GM12878 (cell line): ENCODE results near the gene ACTN2. TPM values are rescaled to one million over a fixed set of nuclear protein-coding genes. Genes with fewer than 3 reads are reported as not detected.

ENCODE experiments used
- ATAC-seq: fragments of 200-7000 bp; cut with Tn5 transposase; 3 replicates; pipeline ENCODE4 v1.9.1; 2020; ENCODE audit warnings: mild to moderate bottlenecking, moderate library complexity
- BruUV-seq: library from RNA; stranded (reverse); fragments of 400-500 nt; replicated peaks from 2 replicates; lab custom pipeline; 2021; lab: Mats Ljungman, UMichigan
- CTCF ChIA-PET: fragments of 300-600 bp; sonication (Branson Sonifier 250); formaldehyde crosslinking; extraction: SDS; loops from one replicate; lab custom pipeline; 2021; ENCODE audit warnings: inconsistent platforms; lab: Yijun Ruan, JAX
- POLR2A ChIA-PET: fragments of 350-600 bp; formaldehyde crosslinking; extraction: SDS; loops from one replicate; lab custom pipeline; 2021; ENCODE audit warnings: inconsistent platforms; lab: Charles Lee
- RAD21 ChIA-PET: fragments of 300-600 bp; sonication (Branson Sonifier 250); formaldehyde crosslinking; loops from one replicate; lab custom pipeline; 2023; ENCODE audit warnings: antibody characterized with exemption; ENCODE audit not compliant: unreplicated experiment; lab: Charles Lee
- SMC1A ChIA-PET: fragments of 300-600 bp; sonication (Branson Sonifier 250); formaldehyde crosslinking; loops from one replicate; lab custom pipeline; 2023; ENCODE audit not compliant: unreplicated experiment, uncharacterized antibody; lab: Charles Lee
- DNase-seq: peaks from one replicate; pipeline ENCODE4 v3.0.0-alpha.2; 2011; ENCODE audit warnings: low read depth, low spot score
- FAIRE-seq: peaks from 3 replicates; lab custom pipeline; 2011; peaks lifted over from hg19 to GRCh38; lab: Jason Lieb, UNC
- H2AFZ ChIP-seq: 2 replicates; pipeline ENCODE4 v1.6.0; 2011; ENCODE audit warnings: low read depth, low read length, control low read depth; ENCODE audit not compliant: control insufficient read depth
- H3K27ac ChIP-seq: 2 replicates; pipeline ENCODE4 v1.5.1; 2011; ENCODE audit warnings: control low read depth; ENCODE audit not compliant: control insufficient read depth, insufficient read depth
- H3K27me3 ChIP-seq, 2 experiments: replicated peaks in 1 of 2; 2 replicates each; pipeline versions ENCODE4 v1.6.0 to v1.6.1; 2011; ENCODE audit warnings: low read length in 1 of 2; ENCODE audit not compliant: control insufficient read depth in 2 of 2, insufficient read depth in 2 of 2
- H3K36me3 ChIP-seq, 2 experiments: 2 replicates each; pipeline ENCODE4 v1.5.1; 2011; ENCODE audit warnings: low read length in 1 of 2; ENCODE audit not compliant: control insufficient read depth in 2 of 2, insufficient read depth in 2 of 2
- H3K4me1 ChIP-seq: 2 replicates; pipeline ENCODE4 v1.6.1; 2011; ENCODE audit warnings: mild to moderate bottlenecking, low read length, moderate library complexity, mixed read lengths; ENCODE audit not compliant: control insufficient read depth, insufficient read depth
- H3K4me2 ChIP-seq: 2 replicates; pipeline ENCODE4 v1.6.0; 2011; ENCODE audit warnings: control low read depth; ENCODE audit not compliant: control insufficient read depth, insufficient read depth
- H3K4me3 ChIP-seq: fragments of 200-600 bp; sonication (generic); 2 replicates; pipeline ENCODE4 v1.5.1; 2016
- H3K79me2 ChIP-seq: 2 replicates; pipeline ENCODE4 v1.6.0; 2011; ENCODE audit warnings: low read length; ENCODE audit not compliant: control insufficient read depth, insufficient read depth
- H3K9ac ChIP-seq: 2 replicates; pipeline ENCODE4 v1.8.0; 2011; ENCODE audit warnings: low read length, control low read depth, mixed read lengths; ENCODE audit not compliant: control insufficient read depth, insufficient read depth
- H3K9me3 ChIP-seq: replicated peaks from 3 replicates; pipeline ENCODE4 v1.5.1; 2011; ENCODE audit warnings: mild to moderate bottlenecking, low read length; ENCODE audit not compliant: control insufficient read depth, insufficient read depth
- H4K20me1 ChIP-seq: 2 replicates; pipeline ENCODE4 v1.6.0; 2011; ENCODE audit not compliant: control insufficient read depth, insufficient read depth
- ASH2L ChIP-seq: fragments of 300-600, 200-600 bp; sonication (generic); IDR thresholded peaks from 2 replicates; pipeline ENCODE4 v1.6.1; 2017; ENCODE audit warnings: low read depth, mild to moderate bottlenecking, borderline replicate concordance
- E2F8 ChIP-seq: fragments of 450-650 bp; IDR thresholded peaks from 2 replicates; pipeline ENCODE4 v1.6.1; 2018; ENCODE audit warnings: mild to moderate bottlenecking, low read depth, moderate library complexity; ENCODE audit not compliant: partially characterized antibody
- IKZF2 ChIP-seq, 2 experiments: fragments of 450-650 bp; IDR thresholded peaks; 2 replicates each; pipeline ENCODE4 v1.6.1; 2017; ENCODE audit warnings: mild to moderate bottlenecking in 2 of 2, moderate library complexity in 2 of 2
- RELA ChIP-seq: fragments of 450-650 bp; IDR thresholded peaks from 2 replicates; pipeline ENCODE4 v1.8.0; 2014; ENCODE audit warnings: borderline replicate concordance; ENCODE audit not compliant: partially characterized antibody
- SREBF1 ChIP-seq: IDR thresholded peaks from 2 replicates; pipeline ENCODE4 v1.6.1; 2012; ENCODE audit warnings: mild to moderate bottlenecking, low read length
- SUPT20H ChIP-seq: IDR thresholded peaks from 2 replicates; pipeline ENCODE4 v1.6.1; 2011; ENCODE audit warnings: low read depth, mild to moderate bottlenecking, low read length, moderate library complexity, borderline replicate concordance; ENCODE audit not compliant: control insufficient read depth
- WGBS: methylation state at CpG from one replicate; pipeline ENCODE4 v1.1.6; 2016; ENCODE audit warnings: low lambda C conversion rate; ENCODE audit not compliant: insufficient replicate concordance, insufficient coverage; ENCODE audit errors: missing lambda C conversion rate; 5-methylcytosine and 5-hydroxymethylcytosine counted together
- in situ Hi-C: fragments of 300-500 bp; cut with MboI; formaldehyde crosslinking; loops from 9 replicates; pipeline ENCODE4 v1.14.3; 2018; ENCODE audit warnings: mixed read lengths
- intact Hi-C: fragments of 100-400 bp; cut with micrococcal nuclease; formaldehyde crosslinking; loops from one replicate; pipeline ENCODE4 v1.14.2; 2022; ENCODE audit not compliant: unreplicated experiment
- polyA plus RNA-seq, 11 experiments: library from polyadenylated mRNA; depleted of rRNA in 4 of 11; unstranded in 6 of 11; stranded (reverse) in 5 of 11; fragments of >200 nt; fragmentation: Nextera tagmentation in 4 of 11; fragmentation: Illumina TruSeq in 1 of 11; extraction: Ambion mirVana in 4 of 11; extraction: Trizol in 1 of 11; gene quantifications; 1 replicate in 1 of 11; 2 replicates in 10 of 11; pipeline versions ENCODE4 v1.2.1 to v1.2.3, GENCODE V29; 2011 to 2016; ENCODE audit warnings: inconsistent platforms in 2 of 11, missing spikeins in 2 of 11, low read depth in 1 of 11
- total RNA-seq, 4 experiments: library from RNA; depleted of rRNA in 3 of 4; stranded (reverse); fragments of >200 nt in 3 of 4; fragmentation: Illumina TruSeq in 1 of 4; extraction: Trizol in 1 of 4; gene quantifications; 2 replicates each; pipeline versions ENCODE4 v1.2.1 to v1.2.3, GENCODE V29; 2013 to 2021
- TF ChIP-seq, protein P1 (sequence below), 3 experiments: IDR thresholded peaks in 2 of 3; conservative IDR thresholded peaks in 1 of 3; 2 replicates each; pipeline ENCODE4 v1.5.1; 2011; ENCODE audit warnings: low read depth in 3 of 3, low read length in 3 of 3, mild to moderate bottlenecking in 3 of 3, control low read depth in 2 of 3, moderate library complexity in 2 of 3, inconsistent platforms in 1 of 3, mixed read lengths in 1 of 3; ENCODE audit not compliant: control insufficient read depth in 2 of 3, insufficient read depth in 1 of 3; ENCODE audit errors: extremely low read depth in 1 of 3

ACTN2 gene
- total and polyA plus RNA-seq, 10 of the 15 experiments (the other 5 are each of a cell fraction or from before 2014, with no cell fraction given), result 0.10 TPM; not detected in 9

DNA sequence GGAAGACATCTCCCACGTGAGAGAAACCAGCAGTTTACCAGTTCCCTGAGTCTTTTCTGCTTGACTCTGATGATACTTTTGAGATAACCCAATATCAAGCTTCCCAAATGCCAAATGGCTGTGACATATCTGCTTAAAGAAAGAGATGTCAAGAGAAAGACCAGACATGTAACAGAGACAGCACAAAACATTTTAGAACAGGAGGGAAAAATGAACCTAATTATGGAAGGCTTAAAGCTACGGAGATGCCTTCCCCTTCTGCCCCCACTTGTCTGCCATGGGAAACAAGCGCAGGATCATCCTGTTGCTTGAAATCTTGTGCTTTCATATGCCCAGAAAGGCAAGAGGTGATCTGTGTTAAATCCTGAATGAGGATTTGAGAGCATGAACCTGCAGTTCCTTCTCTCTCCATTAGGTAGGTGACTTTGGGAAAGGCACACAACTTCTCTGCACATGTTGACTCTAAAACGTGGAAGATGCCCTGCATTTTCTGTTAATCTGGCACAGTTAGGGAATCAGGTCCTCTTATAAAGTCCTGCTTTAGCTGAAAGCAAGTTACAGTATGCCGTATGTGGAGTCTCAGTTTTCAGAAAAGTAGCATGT lies 62.1 kb downstream of the ACTN2 start:
- TF ChIP-seq IKZF2 (IDR thresholded peaks at IDR 0.05) (no peak), SREBF1 (no peak), ASH2L (no peak), SUPT20H (no peak), RELA (no peak), E2F8 (no peak)
- TF ChIP-seq, protein P1, sequence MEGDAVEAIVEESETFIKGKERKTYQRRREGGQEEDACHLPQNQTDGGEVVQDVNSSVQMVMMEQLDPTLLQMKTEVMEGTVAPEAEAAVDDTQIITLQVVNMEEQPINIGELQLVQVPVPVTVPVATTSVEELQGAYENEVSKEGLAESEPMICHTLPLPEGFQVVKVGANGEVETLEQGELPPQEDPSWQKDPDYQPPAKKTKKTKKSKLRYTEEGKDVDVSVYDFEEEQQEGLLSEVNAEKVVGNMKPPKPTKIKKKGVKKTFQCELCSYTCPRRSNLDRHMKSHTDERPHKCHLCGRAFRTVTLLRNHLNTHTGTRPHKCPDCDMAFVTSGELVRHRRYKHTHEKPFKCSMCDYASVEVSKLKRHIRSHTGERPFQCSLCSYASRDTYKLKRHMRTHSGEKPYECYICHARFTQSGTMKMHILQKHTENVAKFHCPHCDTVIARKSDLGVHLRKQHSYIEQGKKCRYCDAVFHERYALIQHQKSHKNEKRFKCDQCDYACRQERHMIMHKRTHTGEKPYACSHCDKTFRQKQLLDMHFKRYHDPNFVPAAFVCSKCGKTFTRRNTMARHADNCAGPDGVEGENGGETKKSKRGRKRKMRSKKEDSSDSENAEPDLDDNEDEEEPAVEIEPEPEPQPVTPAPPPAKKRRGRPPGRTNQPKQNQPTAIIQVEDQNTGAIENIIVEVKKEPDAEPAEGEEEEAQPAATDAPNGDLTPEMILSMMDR (IDR thresholded peaks at IDR 0.05 in 2 of 3, conservative IDR thresholded peaks at IDR 0.05 in 1 of 3; ENCODE audit: control insufficient read depth in 2 of 3, extremely low read depth in 1 of 3, insufficient read depth in 1 of 3, low read depth in 3 of 3, low read length in 3 of 3), result peak in 2 of 3 experiments; percentile 12 to 33; a peak in 1 of 6 replicates
- no peaks in the 10 kb centered on the region for H3K4me1 ChIP-seq
- no peaks in the 10 kb centered on the region for H4K20me1 ChIP-seq
- ATAC-seq (peak; percentile 53; the same call in 2 of the 3 replicates), DNase-seq (no peak), FAIRE-seq (no peak)
- H2AFZ ChIP-seq, result no peak overlapping the region
- H3K79me2 ChIP-seq, result no peaks in the 10 kb centered on the region
- no peaks in the 10 kb centered on the region for H3K27me3 ChIP-seq
- ChIA-PET POLR2A (no interaction called here), RAD21 (no interaction called here), CTCF (interaction anchor here (1.3 kb wide), 1 partner anchor 11 kb away, joined by 5 read pairs; no protein-coding TSS in a partner anchor), SMC1A (interaction anchor here (1.6 kb wide), 1 partner anchor 12 kb away, joined by 5 read pairs; no protein-coding TSS in a partner anchor)
- intact Hi-C loops, result no loop called here
- H3K9ac ChIP-seq, result no peak overlapping the region
- no peak overlapping the region for H3K4me3 ChIP-seq
- 31% methylated on average over 5 of the region's 5 CpGs for WGBS
- no peaks in the 10 kb centered on the region for H3K9me3 ChIP-seq
- H3K4me2 ChIP-seq, result no peak overlapping the region
- in situ Hi-C loops, result no loop called here
- no peaks in the 10 kb centered on the region for H3K36me3 ChIP-seq
- no peak overlapping the region for H3K27ac ChIP-seq
- no TSS peak for BruUV-seq
